PC-9 (cell line): Measurements from ENCODE around the gene ST8SIA6.

Source experiments
- EZH2 ChIP-seq: fragments of 200-600 bp; sonication (generic); IDR thresholded peaks from 2 replicates; pipeline ENCODE4 v1.8.0; 2017; ENCODE audit warnings: antibody characterized with exemption, low read depth
- TF ChIP-seq, protein P1 (sequence below): fragments of 200-600 bp; sonication (generic); conservative IDR thresholded peaks from 2 replicates; pipeline ENCODE4 v1.6.1; 2017; ENCODE audit warnings: mixed run types, antibody characterized with exemption, mild to moderate bottlenecking, moderate library complexity

DNA sequence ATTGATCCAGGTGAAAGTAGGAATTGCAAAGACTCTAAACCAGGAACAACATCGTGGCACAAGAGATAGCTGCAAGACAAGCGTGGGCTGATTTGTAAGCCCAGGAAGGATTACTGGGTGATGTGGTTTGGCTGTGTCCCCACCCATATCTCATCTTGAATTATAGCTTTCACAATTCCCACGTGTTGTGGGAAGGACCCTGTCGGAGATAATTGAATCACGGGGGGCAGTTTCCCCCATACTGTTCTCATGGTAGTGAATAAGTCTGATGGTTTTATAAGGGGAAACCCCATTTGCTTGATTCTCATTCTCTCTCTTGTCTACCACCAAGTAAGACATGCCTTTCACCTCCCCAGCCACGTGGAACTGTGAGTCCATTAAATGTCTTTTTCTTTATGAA is 59.5 kb downstream of the ST8SIA6 start:
- no peak for TF ChIP-seq EZH2
- TF ChIP-seq, protein P1, sequence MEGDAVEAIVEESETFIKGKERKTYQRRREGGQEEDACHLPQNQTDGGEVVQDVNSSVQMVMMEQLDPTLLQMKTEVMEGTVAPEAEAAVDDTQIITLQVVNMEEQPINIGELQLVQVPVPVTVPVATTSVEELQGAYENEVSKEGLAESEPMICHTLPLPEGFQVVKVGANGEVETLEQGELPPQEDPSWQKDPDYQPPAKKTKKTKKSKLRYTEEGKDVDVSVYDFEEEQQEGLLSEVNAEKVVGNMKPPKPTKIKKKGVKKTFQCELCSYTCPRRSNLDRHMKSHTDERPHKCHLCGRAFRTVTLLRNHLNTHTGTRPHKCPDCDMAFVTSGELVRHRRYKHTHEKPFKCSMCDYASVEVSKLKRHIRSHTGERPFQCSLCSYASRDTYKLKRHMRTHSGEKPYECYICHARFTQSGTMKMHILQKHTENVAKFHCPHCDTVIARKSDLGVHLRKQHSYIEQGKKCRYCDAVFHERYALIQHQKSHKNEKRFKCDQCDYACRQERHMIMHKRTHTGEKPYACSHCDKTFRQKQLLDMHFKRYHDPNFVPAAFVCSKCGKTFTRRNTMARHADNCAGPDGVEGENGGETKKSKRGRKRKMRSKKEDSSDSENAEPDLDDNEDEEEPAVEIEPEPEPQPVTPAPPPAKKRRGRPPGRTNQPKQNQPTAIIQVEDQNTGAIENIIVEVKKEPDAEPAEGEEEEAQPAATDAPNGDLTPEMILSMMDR = no peak
